Sigmoid colon (tissue), 4 donors: Measurements from ENCODE around the gene MAML3.

ENCODE experiments used
- POLR2A ChIP-seq, 2 donors: fragments of 450-650 bp; IDR thresholded peaks; one replicate each; pipeline ENCODE4 v1.6.1; 2016; ENCODE audit warnings: antibody characterized with exemption in 2 of 2, mild to moderate bottlenecking in 2 of 2, moderate library complexity in 2 of 2
- POLR2AphosphoS5 ChIP-seq, 4 donors: sonication (generic); formaldehyde crosslinking; IDR thresholded peaks; one replicate each; pipeline ENCODE4 v1.6.1; 2017; ENCODE audit warnings: antibody characterized with exemption in 4 of 4
- TF ChIP-seq, protein P1 (sequence below), 4 experiments: fragments of 450-650 bp in 3 of 4; fragments of 200-600 bp in 1 of 4; IDR thresholded peaks; one replicate each; pipeline ENCODE4 v1.5.1; 2016 to 2019; ENCODE audit warnings: antibody characterized with exemption in 4 of 4, mild to moderate bottlenecking in 3 of 4, moderate library complexity in 2 of 4

GRCh38 chr4:139718833-139719232 lies 435.2 kb downstream of the MAML3 start:
- TF ChIP-seq, protein P1, sequence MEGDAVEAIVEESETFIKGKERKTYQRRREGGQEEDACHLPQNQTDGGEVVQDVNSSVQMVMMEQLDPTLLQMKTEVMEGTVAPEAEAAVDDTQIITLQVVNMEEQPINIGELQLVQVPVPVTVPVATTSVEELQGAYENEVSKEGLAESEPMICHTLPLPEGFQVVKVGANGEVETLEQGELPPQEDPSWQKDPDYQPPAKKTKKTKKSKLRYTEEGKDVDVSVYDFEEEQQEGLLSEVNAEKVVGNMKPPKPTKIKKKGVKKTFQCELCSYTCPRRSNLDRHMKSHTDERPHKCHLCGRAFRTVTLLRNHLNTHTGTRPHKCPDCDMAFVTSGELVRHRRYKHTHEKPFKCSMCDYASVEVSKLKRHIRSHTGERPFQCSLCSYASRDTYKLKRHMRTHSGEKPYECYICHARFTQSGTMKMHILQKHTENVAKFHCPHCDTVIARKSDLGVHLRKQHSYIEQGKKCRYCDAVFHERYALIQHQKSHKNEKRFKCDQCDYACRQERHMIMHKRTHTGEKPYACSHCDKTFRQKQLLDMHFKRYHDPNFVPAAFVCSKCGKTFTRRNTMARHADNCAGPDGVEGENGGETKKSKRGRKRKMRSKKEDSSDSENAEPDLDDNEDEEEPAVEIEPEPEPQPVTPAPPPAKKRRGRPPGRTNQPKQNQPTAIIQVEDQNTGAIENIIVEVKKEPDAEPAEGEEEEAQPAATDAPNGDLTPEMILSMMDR (IDR thresholded peaks at IDR 0.05), result no peak
- no peak for TF ChIP-seq POLR2AphosphoS5 (IDR thresholded peaks at IDR 0.05)
- TF ChIP-seq POLR2A (IDR thresholded peaks at IDR 0.05), result no peak
